ENCODE data around the gene DMXL1. TPM values are rescaled to one million over a fixed set of nuclear protein-coding genes. Genes with fewer than 3 reads are reported as not detected.

Gene DMXL1
- total RNA-seq, 4 donors from 2014 or later: 67.1 to 115 (median 83.3) TPM

GRCh38 chr5:119105971-119106370, 35.1 kb downstream of the DMXL1 start:
- TF ChIP-seq CTCF (IDR thresholded peaks at IDR 0.05; ENCODE audit: low read depth): no peak

GRCh38 chr5:119112151-119112550, 41.3 kb downstream of the DMXL1 start:
- TF ChIP-seq CTCF (IDR thresholded peaks at IDR 0.05; ENCODE audit: low read depth): no peak

- no peak for TF ChIP-seq CTCF (IDR thresholded peaks at IDR 0.05; ENCODE audit: low read depth)
These were observed 46.4 kb downstream of the DMXL1 start for GRCh38 chr5:119117237-119117636.

- TF ChIP-seq CTCF (IDR thresholded peaks at IDR 0.05; ENCODE audit: low read depth): no peak
These were observed 47.1 kb downstream of the DMXL1 start for GRCh38 chr5:119118000-119118399.

GRCh38 chr5:119120893-119121292, 50.0 kb downstream of the DMXL1 start:
- TF ChIP-seq CTCF (IDR thresholded peaks at IDR 0.05; ENCODE audit: low read depth): no peak

GRCh38 chr5:119123280-119123679, 52.4 kb downstream of the DMXL1 start:
- no peak for TF ChIP-seq CTCF (IDR thresholded peaks at IDR 0.05; ENCODE audit: low read depth)

GRCh38 chr5:119129770-119130169, 58.9 kb downstream of the DMXL1 start:
- no peak for TF ChIP-seq CTCF (IDR thresholded peaks at IDR 0.05; ENCODE audit: low read depth)

Data from subcutaneous adipose tissue (tissue), 4 donors.